GM23248 (cell line): ENCODE data around the gene ANKRD29. TPM values are rescaled to one million over a fixed set of nuclear protein-coding genes. Genes with fewer than 3 reads are reported as not detected.
"Not testable (repeated sequence)": the region's sequence is repeated elsewhere in the genome, so short reads cannot be mapped to it uniquely, and the experiment has no call there.

ENCODE experiments used
- DNase-seq: peaks from one replicate; pipeline ENCODE4 v3.0.0-alpha.2; 2015
- H2AFZ ChIP-seq: fragments of 200-600 bp; sonication (generic); 2 replicates; pipeline ENCODE4 v1.6.1; 2016; ENCODE audit warnings: antibody characterized with exemption
- H3F3A ChIP-seq: fragments of 200-600 bp; sonication (generic); 2 replicates; pipeline ENCODE4 v1.6.1; 2016; ENCODE audit warnings: mild to moderate bottlenecking, antibody characterized with exemption, mixed run types; ENCODE audit not compliant: insufficient read depth
- H3K27ac ChIP-seq: fragments of 200-600 bp; sonication (generic); 2 replicates; pipeline ENCODE4 v1.5.1; 2016; ENCODE audit warnings: mild to moderate bottlenecking
- H3K27me3 ChIP-seq: fragments of 200-600 bp; sonication (generic); replicated peaks from 2 replicates; pipeline ENCODE4 v1.6.1; 2016; ENCODE audit warnings: mild to moderate bottlenecking; ENCODE audit not compliant: insufficient read depth
- H3K36me3 ChIP-seq: fragments of 200-600 bp; sonication (generic); 2 replicates; pipeline ENCODE4 v1.6.1; 2016; ENCODE audit warnings: low read depth, mild to moderate bottlenecking
- H3K4me1 ChIP-seq: fragments of 200-600 bp; sonication (generic); 2 replicates; pipeline ENCODE4 v1.6.1; 2016; ENCODE audit warnings: mild to moderate bottlenecking; ENCODE audit not compliant: insufficient read depth
- H3K4me2 ChIP-seq: fragments of 200-600 bp; sonication (generic); one replicate; pipeline ENCODE4 v1.6.1; 2016; ENCODE audit warnings: mild to moderate bottlenecking; ENCODE audit not compliant: unreplicated experiment
- H3K4me3 ChIP-seq: fragments of 200-600 bp; sonication (generic); 2 replicates; pipeline ENCODE4 v1.5.1; 2016; ENCODE audit warnings: mild to moderate bottlenecking
- H3K79me2 ChIP-seq: fragments of 200-600 bp; sonication (generic); 2 replicates; pipeline ENCODE4 v1.6.1; 2016; ENCODE audit warnings: mild to moderate bottlenecking; ENCODE audit not compliant: insufficient read depth
- H3K9ac ChIP-seq: fragments of 200-600 bp; sonication (generic); 2 replicates; pipeline ENCODE4 v1.6.1; 2016; ENCODE audit warnings: mild to moderate bottlenecking
- H3K9me2 ChIP-seq: fragments of 200-600 bp; sonication (generic); 2 replicates; pipeline ENCODE4 v1.6.1; 2016; ENCODE audit warnings: mixed run types, mild to moderate bottlenecking, moderate library complexity; ENCODE audit not compliant: insufficient read depth
- H3K9me3 ChIP-seq: fragments of 200-600 bp; sonication (generic); one replicate; pipeline ENCODE4 v1.6.1; 2017; ENCODE audit warnings: low read depth
- H4K20me1 ChIP-seq: fragments of 200-600 bp; sonication (generic); 2 replicates; pipeline ENCODE4 v1.6.0; 2016; ENCODE audit not compliant: insufficient read depth
- EZH2 ChIP-seq: fragments of 200-600 bp; sonication (generic); IDR thresholded peaks from 2 replicates; pipeline ENCODE4 v1.6.1; 2018; ENCODE audit warnings: antibody characterized with exemption, mild to moderate bottlenecking; ENCODE audit not compliant: insufficient read depth, poor library complexity, severe bottlenecking
- EZH2phosphoT487 ChIP-seq: fragments of 200-600 bp; sonication (generic); IDR thresholded peaks from 2 replicates; pipeline ENCODE4 v1.6.1; 2018; ENCODE audit warnings: antibody characterized with exemption, moderate library complexity, mild to moderate bottlenecking, low read depth; ENCODE audit not compliant: insufficient read depth
- WGBS, 2 experiments: methylation state at CpG; one replicate each; pipeline ENCODE4 v1.1.6; 2015 to 2017; ENCODE audit warnings: low lambda C conversion rate in 2 of 2, low coverage in 1 of 2; ENCODE audit errors: missing lambda C conversion rate in 2 of 2; 5-methylcytosine and 5-hydroxymethylcytosine counted together
- in situ Hi-C: fragments of 300-500 bp; cut with MboI; formaldehyde crosslinking; loops from 2 replicates; pipeline ENCODE4 v1.15.0; 2020
- polyA plus RNA-seq: library from polyadenylated mRNA; unstranded; fragments of >200 nt; fragmentation: Nextera tagmentation; extraction: Ambion mirVana; gene quantifications from 2 replicates; pipeline ENCODE4 v1.2.1, GENCODE V29; 2016
- total RNA-seq: library from RNA; depleted of rRNA; stranded (reverse); fragments of >200 nt; shearing (Covaris generic); gene quantifications from 2 replicates; pipeline ENCODE4 v1.2.3, GENCODE V29; 2014

The ANKRD29 gene
- total and polyA plus RNA-seq, 2 experiments from 2014 or later, result 8.0 to 9.2 TPM

GRCh38 chr18:23565916-23566547, 96.7 kb downstream of the ANKRD29 start:
- H3K36me3 ChIP-seq, result peaks cover 57% of the 10 kb centered on the region
- H3K27ac ChIP-seq, result no peak overlapping the region
- DNase-seq, result no peak
- H3K9me2 ChIP-seq, result no peaks in the 10 kb centered on the region
- H3K4me3 ChIP-seq, result no peak overlapping the region
- TF ChIP-seq EZH2phosphoT487 (no peak), EZH2 (no peak)
- H3K4me2 ChIP-seq, result no peak overlapping the region
- no peak overlapping the region for H2AFZ ChIP-seq
- H3F3A ChIP-seq, result peaks cover 5% of the 10 kb centered on the region; the same call in 1 of the 2 replicates
- H3K27me3 ChIP-seq, result no peaks in the 10 kb centered on the region
- no peaks in the 10 kb centered on the region for H3K79me2 ChIP-seq
- H3K9ac ChIP-seq, result no peak overlapping the region
- 96% methylated on average over 3 of the region's 3 CpGs for WGBS, 2 experiments
- peaks cover 7% of the 10 kb centered on the region for H3K4me1 ChIP-seq
- H3K9me3 ChIP-seq, result no peaks in the 10 kb centered on the region
- H4K20me1 ChIP-seq, result no peaks in the 10 kb centered on the region
- in situ Hi-C loops, result no loop called here

- Histone ChIP-seq H3K27me3 (no peaks in the 10 kb centered on the region), H3K9me2 (no peaks in the 10 kb centered on the region), H3K79me2 (no peaks in the 10 kb centered on the region), H3K9ac (no peak overlapping the region), H3K4me3 (no peak overlapping the region), H3K27ac (0 out of 2 replicates have a peak overlapping the region, but pooled peaks have one; percentile 9), H3K36me3 (peaks cover 50% of the 10 kb centered on the region), H2AFZ (no peak overlapping the region), H3K9me3 (no peaks in the 10 kb centered on the region), H3F3A (peaks cover 5% of the 10 kb centered on the region; the same call in 1 of the 2 replicates), H3K4me1 (peaks cover 7% of the 10 kb centered on the region), H4K20me1 (no peaks in the 10 kb centered on the region), H3K4me2 (no peak overlapping the region)
- TF ChIP-seq EZH2 (no peak), EZH2phosphoT487 (no peak)
- 86 to 90% methylated on average over 2 of the region's 2 CpGs for WGBS, 2 experiments
- in situ Hi-C loops, result no loop called here
- peak; percentile 64 for DNase-seq
Observed at GRCh38 chr18:23563377-23564043, 99.2 kb downstream of the ANKRD29 start.

- Histone ChIP-seq H3K9me2 (no peaks in the 10 kb centered on the region), H3K9ac (no peak overlapping the region), H3K36me3 (peaks cover 38% of the 10 kb centered on the region), H2AFZ (no peak overlapping the region), H3K4me3 (no peak overlapping the region), H3K27me3 (no peaks in the 10 kb centered on the region), H3K27ac (no peak overlapping the region), H3K4me1 (peaks cover 7% of the 10 kb centered on the region), H3K9me3 (no peaks in the 10 kb centered on the region), H3F3A (peaks cover 5% of the 10 kb centered on the region; the same call in 1 of the 2 replicates), H4K20me1 (no peaks in the 10 kb centered on the region), H3K79me2 (no peaks in the 10 kb centered on the region), H3K4me2 (no peak overlapping the region)
- in situ Hi-C loops, result no loop called here
- 86 to 92% methylated on average over 4 of the region's 4 CpGs for WGBS, 2 experiments
- no peak for DNase-seq
- TF ChIP-seq EZH2, result no peak
Observed at GRCh38 chr18:23560186-23560585, 102.5 kb downstream of the ANKRD29 start.

GRCh38 chr18:23557511-23557910, 105.2 kb downstream of the ANKRD29 start:
- H4K20me1 ChIP-seq, in situ Hi-C loops: not testable (repeated sequence)
- peaks cover 34% of the 10 kb centered on the region for H3K36me3 ChIP-seq

More at GRCh38 chr18:23557511-23557910, 105.2 kb downstream of the ANKRD29 start:
- H3K9me3 ChIP-seq, H3K27ac ChIP-seq, H2AFZ ChIP-seq, H3K4me3 ChIP-seq, DNase-seq, H3K9me2 ChIP-seq, H3F3A ChIP-seq, H3K79me2 ChIP-seq, H3K4me2 ChIP-seq, H3K4me1 ChIP-seq, H3K9ac ChIP-seq, H3K27me3 ChIP-seq: not testable (repeated sequence)
- 98 to 99% methylated on average over 8 of the region's 8 CpGs for WGBS, 2 experiments
